Activated naive CD4-positive, alpha-beta T cell treated with anti-CD3 and anti-CD28 coated beads, Interleukin-2, amount 50 U/mL, for 24 hours (primary cell): ENCODE measurements around the gene SNTG2.

ENCODE experiments used
- H3K27ac Mint-ChIP-seq: one replicate; pipeline ENCODE4 v1.8.0; 2021; ENCODE audit warnings: mild to moderate bottlenecking, mixed read lengths
- H3K27me3 Mint-ChIP-seq: one replicate; pipeline ENCODE4 v1.8.0; 2021; ENCODE audit warnings: mixed read lengths
- H3K36me3 Mint-ChIP-seq: one replicate; pipeline ENCODE4 v1.8.0; 2021; ENCODE audit warnings: mixed read lengths
- H3K4me1 Mint-ChIP-seq: one replicate; pipeline ENCODE4 v1.8.0; 2021; ENCODE audit warnings: mixed read lengths
- H3K4me3 Mint-ChIP-seq: one replicate; pipeline ENCODE4 v1.8.0; 2021; ENCODE audit warnings: mild to moderate bottlenecking, mixed read lengths
- H3K9me3 Mint-ChIP-seq: one replicate; pipeline ENCODE4 v1.8.0; 2021; ENCODE audit warnings: mixed read lengths

SNTG2 gene

GRCh38 chr2:1266351-1266750, 315.7 kb downstream of the SNTG2 start:
- no peak overlapping the region for H3K4me3 Mint-ChIP-seq
- peaks cover 6% of the 10 kb centered on the region for H3K27me3 Mint-ChIP-seq
- H3K36me3 Mint-ChIP-seq, result no peaks in the 10 kb centered on the region
- no peaks in the 10 kb centered on the region for H3K4me1 Mint-ChIP-seq
- no peak overlapping the region for H3K27ac Mint-ChIP-seq
- no peaks in the 10 kb centered on the region for H3K9me3 Mint-ChIP-seq

- Mint-ChIP-seq H3K9me3 (no peaks in the 10 kb centered on the region), H3K4me1 (no peaks in the 10 kb centered on the region), H3K36me3 (no peaks in the 10 kb centered on the region), H3K27me3 (peaks cover 6% of the 10 kb centered on the region), H3K27ac (no peak overlapping the region), H3K4me3 (no peak overlapping the region)
These were observed 317.4 kb downstream of the SNTG2 start for GRCh38 chr2:1268034-1268433.

GRCh38 chr2:1269812-1270211, 319.2 kb downstream of the SNTG2 start:
- H3K36me3 Mint-ChIP-seq, result peaks cover 3% of the 10 kb centered on the region
- H3K4me3 Mint-ChIP-seq, result no peak overlapping the region
- H3K27ac Mint-ChIP-seq, result no peak overlapping the region
- peaks cover 6% of the 10 kb centered on the region for H3K27me3 Mint-ChIP-seq
- H3K9me3 Mint-ChIP-seq, result no peaks in the 10 kb centered on the region
- no peaks in the 10 kb centered on the region for H3K4me1 Mint-ChIP-seq

- Mint-ChIP-seq H3K4me3 (no peak overlapping the region), H3K9me3 (no peaks in the 10 kb centered on the region), H3K36me3 (peaks cover 6% of the 10 kb centered on the region), H3K27ac (no peak overlapping the region), H3K4me1 (no peaks in the 10 kb centered on the region), H3K27me3 (peaks cover 4% of the 10 kb centered on the region)
These were observed 322.2 kb downstream of the SNTG2 start for GRCh38 chr2:1272835-1273234.

- H3K4me1 Mint-ChIP-seq, result no peaks in the 10 kb centered on the region
- no peak overlapping the region for H3K4me3 Mint-ChIP-seq
- no peak overlapping the region for H3K27ac Mint-ChIP-seq
- H3K27me3 Mint-ChIP-seq, result no peaks in the 10 kb centered on the region
- peaks cover 6% of the 10 kb centered on the region for H3K36me3 Mint-ChIP-seq
- no peaks in the 10 kb centered on the region for H3K9me3 Mint-ChIP-seq
These were observed 327.0 kb downstream of the SNTG2 start for GRCh38 chr2:1277634-1278033.

GRCh38 chr2:1278125-1278524, 327.5 kb downstream of the SNTG2 start:
- no peak overlapping the region for H3K27ac Mint-ChIP-seq
- no peaks in the 10 kb centered on the region for H3K4me1 Mint-ChIP-seq
- no peaks in the 10 kb centered on the region for H3K27me3 Mint-ChIP-seq
- no peak overlapping the region for H3K4me3 Mint-ChIP-seq
- no peaks in the 10 kb centered on the region for H3K9me3 Mint-ChIP-seq
- peaks cover 6% of the 10 kb centered on the region for H3K36me3 Mint-ChIP-seq

- H3K27ac Mint-ChIP-seq, result no peak overlapping the region
- no peaks in the 10 kb centered on the region for H3K27me3 Mint-ChIP-seq
- peaks cover 6% of the 10 kb centered on the region for H3K36me3 Mint-ChIP-seq
- H3K4me3 Mint-ChIP-seq, result no peak overlapping the region
- no peaks in the 10 kb centered on the region for H3K4me1 Mint-ChIP-seq
- H3K9me3 Mint-ChIP-seq, result no peaks in the 10 kb centered on the region
These were observed 328.2 kb downstream of the SNTG2 start for GRCh38 chr2:1278861-1279260.

- Mint-ChIP-seq H3K27ac (no peak overlapping the region), H3K36me3 (no peaks in the 10 kb centered on the region), H3K4me1 (no peaks in the 10 kb centered on the region), H3K27me3 (no peaks in the 10 kb centered on the region), H3K9me3 (no peaks in the 10 kb centered on the region), H3K4me3 (no peak overlapping the region)
These were observed 331.9 kb downstream of the SNTG2 start for GRCh38 chr2:1282552-1282951.

GRCh38 chr2:1283020-1283801, 332.6 kb downstream of the SNTG2 start:
- H3K9me3 Mint-ChIP-seq, result no peaks in the 10 kb centered on the region

GRCh38 chr2:1283871-1284270, 333.2 kb downstream of the SNTG2 start:
- Mint-ChIP-seq H3K4me3 (no peak overlapping the region), H3K27me3 (no peaks in the 10 kb centered on the region), H3K27ac (no peak overlapping the region), H3K4me1 (no peaks in the 10 kb centered on the region), H3K9me3 (no peaks in the 10 kb centered on the region), H3K36me3 (no peaks in the 10 kb centered on the region)

More at GRCh38 chr2:1283020-1283801, 332.6 kb downstream of the SNTG2 start:
- Mint-ChIP-seq H3K4me1 (no peaks in the 10 kb centered on the region), H3K27ac (no peak overlapping the region), H3K36me3 (no peaks in the 10 kb centered on the region), H3K4me3 (no peak overlapping the region), H3K27me3 (no peaks in the 10 kb centered on the region)

- Mint-ChIP-seq H3K4me1 (no peaks in the 10 kb centered on the region), H3K4me3 (no peak overlapping the region), H3K36me3 (no peaks in the 10 kb centered on the region), H3K27me3 (no peaks in the 10 kb centered on the region), H3K27ac (no peak overlapping the region), H3K9me3 (no peaks in the 10 kb centered on the region)
These were observed 336.3 kb downstream of the SNTG2 start for GRCh38 chr2:1286929-1287328.

- Mint-ChIP-seq H3K27me3 (no peaks in the 10 kb centered on the region), H3K9me3 (peaks cover 4% of the 10 kb centered on the region), H3K36me3 (no peaks in the 10 kb centered on the region), H3K4me3 (no peak overlapping the region), H3K4me1 (no peaks in the 10 kb centered on the region), H3K27ac (no peak overlapping the region)
These were observed 336.8 kb downstream of the SNTG2 start for GRCh38 chr2:1287427-1287826.

GRCh38 chr2:1294900-1295299, 344.3 kb downstream of the SNTG2 start:
- Mint-ChIP-seq H3K36me3 (no peaks in the 10 kb centered on the region), H3K27me3 (no peaks in the 10 kb centered on the region), H3K4me3 (no peak overlapping the region), H3K9me3 (peaks cover 8% of the 10 kb centered on the region), H3K27ac (no peak overlapping the region), H3K4me1 (no peaks in the 10 kb centered on the region)

- H3K27ac Mint-ChIP-seq, result no peak overlapping the region
- H3K4me3 Mint-ChIP-seq, result no peak overlapping the region
- peaks cover 8% of the 10 kb centered on the region for H3K9me3 Mint-ChIP-seq
- no peaks in the 10 kb centered on the region for H3K36me3 Mint-ChIP-seq
- H3K4me1 Mint-ChIP-seq, result no peaks in the 10 kb centered on the region
- H3K27me3 Mint-ChIP-seq, result no peaks in the 10 kb centered on the region
These were observed 345.1 kb downstream of the SNTG2 start for GRCh38 chr2:1295740-1296139.

- Mint-ChIP-seq H3K9me3 (peaks cover 3% of the 10 kb centered on the region), H3K4me3 (no peak overlapping the region), H3K36me3 (peaks cover 1% of the 10 kb centered on the region), H3K27me3 (no peaks in the 10 kb centered on the region), H3K27ac (no peak overlapping the region), H3K4me1 (peaks cover 4% of the 10 kb centered on the region)
These were observed 346.9 kb downstream of the SNTG2 start for GRCh38 chr2:1297372-1298159.

GRCh38 chr2:1299043-1299442, 348.4 kb downstream of the SNTG2 start:
- H3K4me3 Mint-ChIP-seq, result no peak overlapping the region
- peaks cover 1% of the 10 kb centered on the region for H3K36me3 Mint-ChIP-seq
- H3K27me3 Mint-ChIP-seq, result no peaks in the 10 kb centered on the region
- no peak overlapping the region for H3K27ac Mint-ChIP-seq
- H3K9me3 Mint-ChIP-seq, result no peaks in the 10 kb centered on the region
- peaks cover 18% of the 10 kb centered on the region for H3K4me1 Mint-ChIP-seq
